NCI-H2107 treated with DMSO at 0.1 percent for 48 hours (cell line): Measurements from ENCODE around the gene DYNLRB2.

Experiments used
- DNase-seq: peaks from one replicate; lab custom pipeline; 2025; ENCODE audit not compliant: unreplicated experiment; lab: John Stamatoyannopoulos, UW

The DYNLRB2 gene

GRCh38 chr16:80596507-80597207, 55.9 kb downstream of the DYNLRB2 start:
- no peak for DNase-seq

- DNase-seq = no peak
Observed at GRCh38 chr16:80599466-80599865, 58.7 kb downstream of the DYNLRB2 start.
